ENCODE measurements around the gene AOC1.

DNA sequence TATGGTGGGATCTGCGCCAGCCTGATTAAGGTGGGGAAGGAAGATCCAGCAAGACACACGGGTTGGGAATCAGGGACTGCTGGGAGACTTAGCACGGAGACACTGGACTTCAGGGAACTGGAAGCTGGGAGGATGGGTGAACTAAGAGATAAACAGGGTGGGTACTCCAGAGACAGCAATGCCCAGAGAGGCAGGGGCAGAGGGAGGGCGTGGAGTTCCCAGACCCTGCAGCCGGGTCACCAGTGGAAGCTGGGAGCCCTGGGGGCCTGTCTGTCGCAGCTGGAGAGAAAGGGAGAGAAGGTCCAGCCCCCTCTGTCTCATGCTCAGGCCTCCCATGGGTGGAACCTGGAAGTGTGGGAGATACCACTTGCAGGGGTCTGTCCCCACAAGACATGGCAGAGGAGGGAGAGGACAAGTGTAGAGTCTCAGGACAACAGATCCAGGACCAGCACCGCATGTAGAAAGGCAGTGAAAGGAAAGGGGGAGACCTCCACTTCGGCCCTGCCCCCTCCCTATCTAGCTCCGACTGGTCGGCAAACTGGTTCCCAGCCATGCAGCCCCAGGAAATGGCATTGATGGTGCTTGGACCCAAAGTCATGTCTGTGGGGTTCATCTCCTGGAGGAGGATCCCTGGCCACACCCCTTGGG, 44.4 kb downstream of the AOC1 start:
- TF ChIP-seq, protein P1, sequence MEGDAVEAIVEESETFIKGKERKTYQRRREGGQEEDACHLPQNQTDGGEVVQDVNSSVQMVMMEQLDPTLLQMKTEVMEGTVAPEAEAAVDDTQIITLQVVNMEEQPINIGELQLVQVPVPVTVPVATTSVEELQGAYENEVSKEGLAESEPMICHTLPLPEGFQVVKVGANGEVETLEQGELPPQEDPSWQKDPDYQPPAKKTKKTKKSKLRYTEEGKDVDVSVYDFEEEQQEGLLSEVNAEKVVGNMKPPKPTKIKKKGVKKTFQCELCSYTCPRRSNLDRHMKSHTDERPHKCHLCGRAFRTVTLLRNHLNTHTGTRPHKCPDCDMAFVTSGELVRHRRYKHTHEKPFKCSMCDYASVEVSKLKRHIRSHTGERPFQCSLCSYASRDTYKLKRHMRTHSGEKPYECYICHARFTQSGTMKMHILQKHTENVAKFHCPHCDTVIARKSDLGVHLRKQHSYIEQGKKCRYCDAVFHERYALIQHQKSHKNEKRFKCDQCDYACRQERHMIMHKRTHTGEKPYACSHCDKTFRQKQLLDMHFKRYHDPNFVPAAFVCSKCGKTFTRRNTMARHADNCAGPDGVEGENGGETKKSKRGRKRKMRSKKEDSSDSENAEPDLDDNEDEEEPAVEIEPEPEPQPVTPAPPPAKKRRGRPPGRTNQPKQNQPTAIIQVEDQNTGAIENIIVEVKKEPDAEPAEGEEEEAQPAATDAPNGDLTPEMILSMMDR (IDR thresholded peaks at IDR 0.05): no peak
- no peak for TF ChIP-seq POLR2A (IDR thresholded peaks at IDR 0.05)
